HG03469 (cell line): ENCODE results near the gene FOSL2.

ENCODE experiments used
- ATAC-seq: cut with Tn5 transposase; IDR thresholded peaks from one replicate; pipeline ENCODE4 v1.9.1; 2021; ENCODE audit warnings: mild to moderate bottlenecking, moderate library complexity, moderate number of reproducible peaks; ENCODE audit not compliant: unreplicated experiment

FOSL2 gene

DNA sequence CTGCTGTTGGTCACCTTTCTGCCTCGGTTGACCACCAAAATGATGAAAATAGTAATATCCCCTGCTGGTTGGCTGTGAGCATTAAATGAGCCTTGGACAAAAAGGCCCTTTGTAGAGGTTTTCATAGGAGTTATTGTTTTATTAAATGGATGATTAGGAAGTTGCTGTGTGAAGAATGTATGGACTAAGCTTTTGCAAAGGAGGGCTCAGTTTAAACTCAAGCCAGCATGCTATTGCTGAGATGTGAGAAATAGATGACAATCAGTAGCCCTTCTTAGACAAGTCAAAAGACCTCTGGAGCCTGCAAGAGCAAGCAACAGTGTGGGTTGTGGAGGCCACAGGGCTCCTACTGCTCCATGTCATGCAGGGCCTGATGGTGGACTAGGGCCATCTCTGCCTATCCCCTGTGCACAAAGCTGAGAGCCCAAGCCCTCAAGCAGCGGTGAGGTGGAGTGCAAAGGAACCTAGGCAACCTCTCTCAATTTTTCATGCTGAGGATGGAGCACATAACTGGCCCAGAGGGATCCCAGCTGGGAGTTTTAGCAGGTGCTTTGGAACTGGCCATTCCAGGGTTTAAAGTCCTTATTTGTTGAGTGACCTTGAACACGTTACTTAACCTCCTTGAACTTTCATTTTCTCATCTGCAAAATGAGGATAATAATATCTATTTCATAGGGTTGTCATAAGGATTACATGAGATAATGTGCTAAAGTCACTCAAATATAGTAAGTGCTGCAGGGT, 37.1 kb downstream of the FOSL2 start:
- ATAC-seq, result no peak

GRCh38 chr2:28430377-28430765, 37.7 kb downstream of the FOSL2 start:
- ATAC-seq, result no peak

- ATAC-seq, result no peak
These were observed 38.2 kb downstream of the FOSL2 start for GRCh38 chr2:28430788-28431418.

GRCh38 chr2:28431741-28432140, 39.1 kb downstream of the FOSL2 start:
- no peak for ATAC-seq

DNA sequence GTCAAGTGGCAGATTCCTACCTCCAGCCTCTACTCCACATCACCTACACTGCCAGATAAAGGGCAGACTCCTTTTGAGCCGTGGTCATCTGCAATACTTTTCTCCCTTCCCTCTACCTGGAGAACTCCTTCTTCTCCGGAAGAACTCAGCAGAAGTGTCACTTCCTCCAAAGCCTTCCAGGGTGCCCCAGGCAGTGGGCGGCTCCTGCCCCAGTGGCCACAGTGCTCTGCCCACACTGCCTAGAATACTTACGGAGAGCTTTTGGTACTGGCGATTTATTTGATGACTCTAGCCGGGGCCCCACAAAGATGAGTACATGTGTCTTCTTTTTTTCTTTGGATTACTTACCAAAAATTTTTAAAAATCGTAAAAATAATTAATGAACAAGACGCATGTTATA, 39.7 kb downstream of the FOSL2 start:
- ATAC-seq, result no peak

DNA sequence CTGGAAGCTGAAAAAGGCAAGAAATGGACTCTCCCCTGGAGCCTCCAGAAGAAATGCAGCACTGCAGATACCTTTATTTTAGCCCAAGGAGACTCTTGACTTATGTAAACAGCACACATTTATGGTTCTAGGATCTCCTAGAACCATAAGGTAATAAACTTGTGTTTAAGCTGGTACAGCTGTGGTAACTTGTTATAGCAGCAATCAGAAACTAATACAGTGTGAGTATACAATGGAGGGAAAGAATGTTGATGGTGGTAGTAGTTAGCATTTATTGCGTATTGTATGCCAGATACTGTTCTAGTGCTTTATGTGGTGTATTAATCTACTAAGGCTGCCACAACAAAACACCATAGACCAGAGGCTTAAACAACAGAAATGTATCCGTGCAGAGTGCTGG, 40.6 kb downstream of the FOSL2 start:
- ATAC-seq, result no peak

GRCh38 chr2:28433935-28434599, 41.4 kb downstream of the FOSL2 start:
- no peak for ATAC-seq

- ATAC-seq, result no peak
These were observed 41.9 kb downstream of the FOSL2 start for GRCh38 chr2:28434600-28434989.

- ATAC-seq, result no peak
These were observed 42.6 kb downstream of the FOSL2 start for GRCh38 chr2:28435241-28435640.

DNA sequence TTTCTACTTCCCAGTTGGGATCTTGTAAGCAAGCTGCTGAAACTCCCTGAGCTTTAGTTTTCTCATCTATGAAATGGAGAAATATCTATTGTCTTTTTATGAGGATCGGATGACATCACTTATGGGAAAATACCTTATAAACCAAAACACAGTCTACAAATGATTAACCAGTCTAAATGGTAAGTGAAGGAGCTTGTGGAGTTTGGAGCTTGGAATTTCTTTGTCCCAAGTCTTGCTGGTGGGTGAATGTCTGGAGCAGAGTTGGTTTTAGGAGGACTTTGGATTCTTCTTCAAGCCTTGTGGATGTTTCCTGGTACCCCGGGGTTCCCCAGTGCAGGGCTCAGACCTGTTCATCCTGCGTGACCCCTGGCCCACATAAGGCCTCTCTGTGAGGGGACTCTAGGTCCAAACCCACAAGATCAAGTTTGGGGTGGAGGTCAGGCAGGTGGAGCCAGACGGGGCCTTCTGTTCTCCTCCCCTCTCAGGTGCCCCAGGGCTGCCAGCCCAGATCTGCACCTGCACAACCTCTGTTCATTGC, 43.2 kb downstream of the FOSL2 start:
- no peak for ATAC-seq

- ATAC-seq, result no peak
These were observed 43.9 kb downstream of the FOSL2 start for GRCh38 chr2:28436525-28437051.

DNA sequence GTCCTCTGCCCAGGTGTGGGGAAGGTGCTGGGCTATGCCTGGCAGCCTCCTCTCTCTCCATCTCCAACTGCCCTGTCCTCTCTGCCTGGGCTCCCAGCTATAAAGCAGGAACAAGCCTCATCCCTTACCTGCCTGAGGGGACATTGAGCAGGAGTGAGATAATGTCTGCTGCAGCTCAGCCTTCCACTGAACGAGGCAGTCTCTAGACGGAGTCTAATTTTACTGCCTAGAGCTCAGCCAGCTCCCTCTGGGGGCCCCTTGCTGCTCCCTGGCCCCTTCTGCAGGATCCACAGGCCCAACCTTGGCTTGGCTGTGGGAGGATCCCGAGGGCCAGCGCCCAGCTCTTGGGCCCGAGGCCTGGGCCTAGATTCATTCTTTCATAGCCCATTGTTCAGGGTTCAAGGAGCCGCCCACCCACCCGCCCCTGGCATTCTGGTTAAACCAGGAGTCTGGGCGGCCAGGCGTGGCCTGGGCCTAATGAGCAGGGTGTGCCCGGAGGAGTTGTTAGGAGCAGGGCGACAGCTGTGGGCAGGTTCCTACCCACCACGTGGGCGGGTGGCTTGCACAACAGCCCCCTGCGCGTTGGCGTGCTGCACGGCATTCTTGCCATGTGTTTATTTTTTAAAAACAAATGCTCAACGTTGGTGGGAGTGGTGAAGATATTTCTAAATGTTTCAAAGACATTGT, 44.6 kb downstream of the FOSL2 start:
- ATAC-seq, result no peak

DNA sequence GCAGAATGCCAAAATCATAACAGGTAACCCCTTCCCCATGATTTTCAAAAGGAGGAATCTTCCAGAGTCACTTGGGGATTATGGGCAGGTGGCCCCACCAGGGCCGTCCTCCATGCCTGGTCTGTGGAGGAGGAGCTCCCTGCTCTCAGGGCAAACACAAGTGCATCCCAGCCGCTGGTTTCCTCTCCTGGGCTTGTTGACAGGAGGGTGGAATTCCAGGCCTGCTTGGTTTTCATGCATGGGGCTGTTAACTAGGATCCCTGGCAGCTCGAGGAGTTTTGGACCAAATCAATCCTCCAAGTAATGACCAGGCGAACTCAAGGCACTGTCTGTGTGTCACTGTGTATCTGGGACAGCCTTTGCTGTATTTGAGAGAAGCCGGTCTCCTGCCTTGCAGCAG, 45.3 kb downstream of the FOSL2 start:
- ATAC-seq, result no peak

- no peak for ATAC-seq
These were observed 45.9 kb downstream of the FOSL2 start for GRCh38 chr2:28438532-28439063.

- no peak for ATAC-seq
These were observed 46.5 kb downstream of the FOSL2 start for GRCh38 chr2:28439127-28439526.

DNA sequence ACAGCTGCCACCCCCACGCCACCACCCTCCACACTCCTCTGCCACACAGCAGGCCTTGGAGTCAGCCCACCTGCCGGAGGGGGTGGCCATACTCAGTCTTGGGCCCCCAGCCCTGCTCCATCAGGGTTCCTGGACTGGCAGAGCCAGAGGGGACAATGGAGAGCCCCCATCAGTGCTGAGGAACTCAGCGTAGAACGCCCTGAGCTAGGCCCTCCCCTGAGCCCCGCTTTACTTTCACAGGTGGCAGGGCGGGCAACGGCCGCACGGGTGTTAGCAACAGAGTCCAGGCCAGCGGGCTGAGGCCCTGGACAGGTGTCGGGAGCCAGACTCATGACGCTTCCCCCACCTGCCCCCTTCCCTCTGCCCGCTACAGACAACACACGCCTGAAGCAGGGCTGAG, 47.1 kb downstream of the FOSL2 start:
- ATAC-seq, result no peak

DNA sequence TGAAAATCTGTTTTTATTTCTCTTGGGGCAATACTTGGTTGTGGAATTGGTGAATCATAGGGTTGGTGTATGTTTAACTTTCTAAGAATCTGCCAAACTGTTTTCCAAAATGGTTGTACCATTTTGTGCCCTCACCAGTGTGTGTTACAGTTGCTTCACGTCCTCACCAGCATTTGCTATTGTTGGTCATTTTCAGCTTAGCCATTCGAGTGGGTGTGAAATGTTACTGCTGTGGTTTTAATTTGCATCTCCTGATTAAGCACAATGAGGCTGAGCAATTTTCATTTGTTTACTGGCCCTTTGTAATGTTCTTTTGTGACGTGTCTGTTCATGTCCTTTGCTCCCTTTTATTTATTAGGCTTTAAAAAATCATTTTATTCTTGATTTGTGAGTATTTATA, 49.7 kb downstream of the FOSL2 start:
- ATAC-seq, result no peak

- no peak for ATAC-seq
These were observed 52.3 kb downstream of the FOSL2 start for GRCh38 chr2:28444956-28445355.

DNA sequence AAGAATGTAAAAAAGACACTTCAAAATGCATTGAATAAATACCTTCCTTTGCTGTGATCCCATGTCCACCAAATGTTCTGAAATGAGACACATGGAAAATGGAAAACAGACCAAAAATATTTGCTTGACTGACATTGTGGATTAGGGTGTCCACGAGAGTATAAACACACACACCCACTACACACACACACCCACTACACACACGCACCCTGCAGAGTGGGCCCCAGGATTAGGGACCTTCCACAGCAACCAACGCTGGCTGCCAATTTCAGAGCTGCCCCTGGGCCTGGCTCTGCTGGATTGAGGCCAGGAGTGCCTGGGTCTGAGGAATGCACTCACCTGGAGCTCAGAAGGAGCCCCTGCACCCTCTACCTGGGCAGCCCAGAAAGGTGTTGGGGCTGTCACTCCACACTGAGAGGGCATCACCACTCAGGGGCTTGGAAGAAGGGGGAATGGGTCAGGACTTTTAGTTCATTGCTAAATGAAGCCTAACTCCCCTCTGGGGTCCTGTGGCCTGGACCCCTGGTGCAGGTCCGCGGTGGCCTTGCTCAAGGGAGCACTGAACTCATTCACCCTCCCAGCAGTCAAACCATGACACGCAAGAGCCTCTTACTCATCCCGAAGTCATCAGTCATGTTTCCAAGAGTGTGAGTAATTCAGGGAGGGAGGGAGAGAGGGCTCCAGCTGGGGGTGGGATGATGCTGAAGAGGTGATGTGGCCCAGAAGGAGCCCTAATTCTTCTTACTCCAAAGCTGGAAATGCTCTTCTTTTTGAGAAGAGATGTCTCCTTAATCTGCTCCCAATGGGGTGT, 53.0 kb downstream of the FOSL2 start:
- no peak for ATAC-seq

GRCh38 chr2:28446531-28446930, 53.9 kb downstream of the FOSL2 start:
- ATAC-seq, result no peak
